Measurements from ENCODE around the gene SSTR3.

GRCh38 chr22:37162221-37163095 is 49.8 kb downstream of the SSTR3 start:
- TF ChIP-seq CTCF (IDR thresholded peaks at IDR 0.05) (no peak), POLR2AphosphoS5 (IDR thresholded peaks at IDR 0.05) (no peak), EP300 (IDR thresholded peaks at IDR 0.05) (no peak), POLR2A (IDR thresholded peaks at IDR 0.05; ENCODE audit: low read depth) (no peak)
